AG09309 (cell line): ENCODE results near the gene ZCCHC7.

ENCODE experiments used
- DNase-seq: peaks from one replicate; pipeline ENCODE4 v3.0.0-alpha.2; 2010; ENCODE audit warnings: low read depth
- H3K4me3 ChIP-seq: 2 replicates; pipeline ENCODE4 v1.5.1; 2011; ENCODE audit warnings: mild to moderate bottlenecking, low read depth, low read length, moderate library complexity; ENCODE audit not compliant: control insufficient read depth
- CTCF ChIP-seq: IDR thresholded peaks from 2 replicates; pipeline ENCODE4 v1.5.1; 2011; ENCODE audit warnings: mild to moderate bottlenecking, low read depth, low read length, inconsistent platforms; ENCODE audit not compliant: insufficient read depth, control insufficient read depth; ENCODE audit errors: missing control alignments

The ZCCHC7 gene

GRCh38 chr9:37239224-37239859 is 119.0 kb downstream of the ZCCHC7 start:
- DNase-seq: no peak
- H3K4me3 ChIP-seq: no peak overlapping the region
- no peak for TF ChIP-seq CTCF

GRCh38 chr9:37239921-37240320 is 119.5 kb downstream of the ZCCHC7 start:
- no peak for TF ChIP-seq CTCF
- DNase-seq: no peak
- no peak overlapping the region for H3K4me3 ChIP-seq

DNA sequence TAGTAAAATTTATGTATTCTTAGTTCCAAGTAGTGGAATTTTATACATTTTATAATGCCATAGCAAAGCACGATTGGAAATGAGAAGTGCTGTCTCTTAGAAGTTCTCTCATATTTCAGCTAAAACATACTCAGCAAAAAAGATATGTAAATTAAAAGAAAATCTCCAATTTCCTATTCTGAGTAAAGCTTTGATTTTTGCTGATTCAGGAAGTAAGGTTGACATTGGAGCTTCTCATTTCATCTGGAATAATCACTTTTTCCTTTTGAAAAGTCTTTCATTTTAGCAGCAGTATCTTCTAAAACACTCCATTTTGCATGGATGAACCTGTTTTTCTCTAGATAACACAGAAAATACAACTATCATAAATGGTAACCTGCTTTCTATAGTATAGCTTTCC is 121.0 kb downstream of the ZCCHC7 start:
- no peak for TF ChIP-seq CTCF
- DNase-seq: no peak
- no peak overlapping the region for H3K4me3 ChIP-seq

- no peak for TF ChIP-seq CTCF
- no peak for DNase-seq
- no peak overlapping the region for H3K4me3 ChIP-seq
These were observed 121.7 kb downstream of the ZCCHC7 start for GRCh38 chr9:37242089-37242488.

DNA sequence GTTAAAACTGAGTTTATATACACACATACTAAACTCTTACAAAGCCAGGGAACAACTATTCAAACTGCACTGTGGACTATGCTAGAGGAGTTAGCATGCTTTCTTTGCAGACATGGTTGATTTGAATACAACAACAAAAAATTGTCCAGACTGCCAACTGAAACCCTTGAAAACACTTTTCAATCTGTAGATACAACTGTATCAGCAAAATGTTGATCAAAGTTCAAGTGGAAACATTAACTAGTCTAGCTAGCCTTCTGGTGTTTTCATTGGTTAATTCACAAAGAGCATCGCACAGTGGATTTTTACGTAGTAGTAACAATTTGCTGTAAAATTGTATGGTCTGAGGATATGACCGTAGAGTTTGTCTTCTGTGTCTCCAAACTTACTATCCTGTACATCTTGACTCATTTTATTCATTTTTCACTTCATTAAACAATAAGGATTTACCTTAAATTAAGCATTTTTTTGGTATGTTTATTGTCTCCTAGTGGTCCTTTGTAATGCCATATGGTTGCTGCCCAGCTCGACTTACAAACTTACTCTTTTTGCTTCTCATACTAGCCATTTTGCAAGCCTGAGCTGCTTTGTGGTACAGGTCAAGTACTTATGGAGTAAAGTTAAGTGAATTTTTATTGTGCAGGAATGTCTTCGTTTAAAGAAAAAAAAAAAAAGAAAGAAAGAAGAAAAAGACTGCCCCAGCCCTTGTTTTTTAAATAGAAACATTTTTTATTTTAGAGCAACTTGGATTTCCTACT is 123.4 kb downstream of the ZCCHC7 start:
- no peak overlapping the region for H3K4me3 ChIP-seq
- no peak for DNase-seq
- TF ChIP-seq CTCF: no peak

GRCh38 chr9:37246826-37247225 is 126.5 kb downstream of the ZCCHC7 start:
- no peak for DNase-seq
- TF ChIP-seq CTCF: no peak
- H3K4me3 ChIP-seq: no peak overlapping the region
